Measurements from ENCODE around the gene PALM3.
A peak's percentile ranks its signal among the peaks of the same experiment; 100 is the strongest.
"Not testable (repeated sequence)": the region's sequence is repeated elsewhere in the genome, so short reads cannot be mapped to it uniquely, and the experiment has no call there.

PALM3 gene

GRCh38 chr19:14059093-14059480, 2.8 kb downstream of the PALM3 start:
- peak; percentile 59 for DNase-seq

- no peak for DNase-seq
These were observed 3.4 kb downstream of the PALM3 start for GRCh38 chr19:14058182-14059092.

DNA sequence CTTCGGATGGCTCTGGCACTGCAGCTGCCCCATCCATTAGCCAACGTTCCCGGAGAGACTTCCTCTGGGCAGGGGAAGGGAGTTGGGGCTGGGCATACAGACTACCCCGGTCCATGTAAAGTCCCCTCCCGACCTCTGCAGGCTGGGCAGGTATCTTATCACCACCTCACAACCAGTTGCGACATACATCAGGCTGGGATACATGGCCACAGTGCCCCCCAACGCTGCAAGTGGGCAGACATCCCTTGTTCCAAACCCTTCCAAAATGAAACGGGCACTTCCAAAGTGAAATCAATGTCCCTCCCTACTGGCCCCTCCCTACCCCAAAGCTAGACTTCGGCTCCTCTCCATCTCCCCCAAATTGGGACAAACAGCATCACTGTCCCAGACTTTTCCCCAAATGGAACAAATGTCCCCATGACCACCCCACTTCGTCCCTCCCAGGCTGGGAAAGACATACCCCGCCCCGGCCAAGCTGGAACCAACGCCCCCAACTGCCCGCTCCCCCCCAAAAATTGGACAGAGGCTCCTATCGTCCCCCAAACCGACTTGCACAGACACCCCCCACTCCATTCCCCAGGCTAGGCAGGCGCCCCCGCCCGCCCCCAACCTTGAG, 5.0 kb downstream of the PALM3 start:
- DNase-seq, result no peak

GRCh38 chr19:14056069-14056666, 5.7 kb downstream of the PALM3 start:
- no peak for DNase-seq

- DNase-seq, result no peak
These were observed 6.5 kb downstream of the PALM3 start for GRCh38 chr19:14055396-14055795.

DNA sequence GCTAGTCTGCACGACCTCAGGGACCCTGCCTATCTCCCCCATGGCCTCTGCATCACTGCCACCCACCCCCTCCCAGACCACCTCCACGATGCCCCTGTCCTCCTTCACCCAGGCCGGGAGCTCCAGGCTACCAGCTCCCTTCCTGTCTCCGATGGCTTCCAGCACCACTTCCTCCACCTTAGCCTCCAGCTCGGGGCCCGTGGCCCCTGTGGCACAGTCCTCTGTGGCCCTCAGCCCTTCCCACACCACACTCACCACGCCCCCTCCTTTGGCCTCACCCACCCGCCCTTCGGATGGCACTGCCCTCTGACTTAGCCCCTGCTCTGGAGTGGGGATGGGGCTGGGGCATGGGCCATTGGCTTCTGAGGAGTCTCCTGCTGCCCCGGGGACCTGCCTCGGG, 7.2 kb downstream of the PALM3 start:
- DNase-seq, result no peak

DNA sequence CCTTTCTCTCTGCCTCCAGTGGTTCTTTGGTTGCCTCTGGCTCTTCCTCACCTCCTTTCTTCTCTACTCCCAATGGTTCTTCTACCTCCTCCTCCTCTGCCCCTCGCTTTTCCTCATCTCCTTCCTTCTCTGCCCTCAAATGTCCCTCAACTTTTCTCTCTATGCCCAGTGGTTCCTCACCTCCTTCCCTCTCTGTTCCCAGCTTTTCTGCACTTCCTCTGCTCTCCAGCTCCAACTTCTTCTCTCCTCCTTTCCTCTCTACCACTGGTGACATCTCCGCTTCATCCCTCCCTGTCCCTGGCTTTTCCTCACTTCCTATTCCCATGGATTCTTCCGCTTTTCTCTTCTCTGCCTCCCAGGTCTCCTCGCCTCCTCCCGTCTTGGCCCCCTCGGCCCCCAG, 7.8 kb downstream of the PALM3 start:
- no peak for DNase-seq

- no peak for DNase-seq
These were observed 8.4 kb downstream of the PALM3 start for GRCh38 chr19:14053500-14053899.

GRCh38 chr19:14053032-14053431, 8.8 kb downstream of the PALM3 start:
- no peak for DNase-seq

DNA sequence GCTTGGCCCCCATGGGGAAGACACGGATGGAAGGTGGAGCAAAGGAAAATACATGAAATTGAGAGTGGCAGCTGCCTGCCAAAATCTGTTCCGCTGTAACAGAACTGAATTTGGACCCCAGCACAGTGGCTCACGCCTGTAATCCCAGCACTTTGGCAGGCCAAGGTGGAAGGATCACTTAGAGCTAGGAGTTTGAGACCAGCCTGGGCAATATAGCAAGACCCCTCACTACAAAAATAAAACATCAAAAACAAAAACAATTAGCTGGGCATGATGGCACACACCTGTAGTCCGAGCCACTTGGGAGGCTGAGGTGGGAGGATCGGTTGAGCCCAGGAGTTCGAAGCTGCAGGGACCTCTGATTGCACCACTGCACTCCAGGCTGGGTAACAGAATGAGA, 9.4 kb downstream of the PALM3 start:
- no peak for DNase-seq

- DNase-seq, result no peak
These were observed 9.9 kb downstream of the PALM3 start for GRCh38 chr19:14051980-14052379.

DNA sequence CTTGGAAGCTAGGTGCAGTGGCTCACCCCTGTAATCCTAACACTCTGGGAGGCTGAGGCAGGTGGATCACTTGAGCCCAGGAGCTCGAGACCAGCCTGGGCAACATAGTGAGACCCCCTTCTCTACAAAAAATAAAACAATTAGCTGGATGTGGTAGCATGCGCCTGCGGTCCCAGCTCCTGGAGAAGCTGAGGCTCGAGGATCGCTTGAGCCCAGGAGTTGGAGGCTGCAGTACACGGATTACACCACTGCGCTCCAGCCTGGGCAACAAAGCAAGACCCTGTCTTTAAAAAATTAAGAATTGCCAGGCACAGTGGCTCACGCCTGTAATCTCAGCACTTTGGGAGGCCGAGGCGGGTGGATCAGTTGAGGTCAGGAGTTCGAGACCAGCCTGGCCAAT, 10.9 kb downstream of the PALM3 start:
- DNase-seq, result not testable (repeated sequence)

DNA sequence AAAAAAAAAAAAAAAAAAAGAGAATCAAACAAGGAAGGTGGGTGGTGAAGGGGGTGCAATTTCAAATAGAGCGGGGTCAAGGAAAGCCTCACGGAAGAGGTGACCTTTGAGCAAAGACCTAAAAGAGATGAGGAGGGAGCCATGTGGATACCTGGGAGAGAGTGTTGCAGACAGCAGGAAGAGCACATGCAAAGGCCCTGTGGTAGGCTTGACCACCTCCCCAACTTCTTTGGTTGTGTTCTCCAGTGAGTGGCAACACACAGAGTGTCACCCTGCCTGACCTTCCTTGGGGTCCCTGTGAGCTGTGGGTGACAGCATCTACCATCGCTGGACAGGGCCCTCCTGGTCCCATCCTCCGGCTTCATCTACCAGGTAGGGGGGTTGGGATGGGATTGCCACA, 11.4 kb downstream of the PALM3 start:
- no peak for DNase-seq

GRCh38 chr19:14048443-14049153, 13.3 kb downstream of the PALM3 start:
- peak; percentile 80 for DNase-seq

GRCh38 chr19:14047866-14048265, 14.0 kb downstream of the PALM3 start:
- DNase-seq, result not testable (repeated sequence)

- peak; percentile 29 for DNase-seq
These were observed 18.9 kb downstream of the PALM3 start for GRCh38 chr19:14042659-14043608.

DNA sequence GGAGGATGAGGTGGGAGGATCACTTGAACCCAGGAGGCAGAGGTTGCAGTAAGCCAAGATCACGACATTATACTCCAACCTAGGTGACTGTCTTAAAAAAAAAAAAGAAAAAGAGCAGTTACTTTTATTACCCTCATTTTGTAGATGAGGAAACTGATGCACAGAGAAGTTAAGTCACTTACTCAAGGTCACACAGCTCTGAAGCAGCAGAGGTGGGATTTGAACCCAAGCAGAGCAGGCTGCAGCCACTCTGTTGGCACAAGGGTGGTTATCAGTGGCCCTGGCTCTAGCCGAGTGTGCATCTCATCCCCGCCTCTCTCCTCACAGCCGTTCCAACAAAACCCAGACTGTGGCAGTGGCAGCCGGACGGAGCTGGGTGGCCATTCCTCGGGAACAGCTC, 22.7 kb downstream of the PALM3 start:
- no peak for DNase-seq

DNA sequence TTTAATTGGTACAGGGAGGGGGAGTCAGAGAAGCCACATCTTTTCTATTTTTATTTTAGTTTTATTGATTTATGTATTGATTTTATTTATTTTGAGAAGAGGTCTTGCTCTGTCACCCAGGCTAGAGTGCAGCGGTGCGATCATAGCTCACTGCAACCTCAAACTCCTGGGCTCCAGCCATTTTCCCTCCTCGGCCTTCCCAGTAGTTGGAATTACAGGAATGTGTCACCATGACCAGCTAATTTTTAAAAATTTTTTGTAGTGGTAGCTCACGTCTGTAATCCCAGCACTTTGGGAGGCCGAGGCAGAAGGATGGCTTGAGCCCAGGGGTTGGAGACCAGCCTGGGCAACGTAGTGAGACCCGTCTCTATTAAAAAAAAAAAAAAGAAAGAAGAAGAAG, 26.2 kb downstream of the PALM3 start:
- DNase-seq, result no peak

GRCh38 chr19:14035159-14035558, 26.7 kb downstream of the PALM3 start:
- not testable (repeated sequence) for DNase-seq

DNA sequence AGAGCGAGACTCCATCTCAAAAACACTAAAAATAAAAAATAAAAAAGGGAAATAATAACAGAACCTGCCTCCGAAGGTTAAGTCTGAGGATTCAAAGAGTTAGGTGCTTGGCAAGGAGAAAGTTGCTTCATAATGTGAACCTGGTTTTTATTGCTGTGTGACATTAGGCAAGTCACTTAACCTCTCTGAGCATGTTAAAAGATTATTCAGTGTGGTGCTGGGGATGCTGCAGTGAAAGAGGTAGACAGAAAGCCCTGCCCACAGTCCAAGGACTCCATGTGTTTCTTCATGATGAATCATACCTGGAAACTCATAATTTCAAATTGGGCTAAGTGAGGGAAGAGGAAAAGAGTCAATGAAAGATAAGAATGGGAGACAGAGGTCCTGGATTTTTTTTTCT, 27.9 kb downstream of the PALM3 start:
- no peak for DNase-seq

DNA sequence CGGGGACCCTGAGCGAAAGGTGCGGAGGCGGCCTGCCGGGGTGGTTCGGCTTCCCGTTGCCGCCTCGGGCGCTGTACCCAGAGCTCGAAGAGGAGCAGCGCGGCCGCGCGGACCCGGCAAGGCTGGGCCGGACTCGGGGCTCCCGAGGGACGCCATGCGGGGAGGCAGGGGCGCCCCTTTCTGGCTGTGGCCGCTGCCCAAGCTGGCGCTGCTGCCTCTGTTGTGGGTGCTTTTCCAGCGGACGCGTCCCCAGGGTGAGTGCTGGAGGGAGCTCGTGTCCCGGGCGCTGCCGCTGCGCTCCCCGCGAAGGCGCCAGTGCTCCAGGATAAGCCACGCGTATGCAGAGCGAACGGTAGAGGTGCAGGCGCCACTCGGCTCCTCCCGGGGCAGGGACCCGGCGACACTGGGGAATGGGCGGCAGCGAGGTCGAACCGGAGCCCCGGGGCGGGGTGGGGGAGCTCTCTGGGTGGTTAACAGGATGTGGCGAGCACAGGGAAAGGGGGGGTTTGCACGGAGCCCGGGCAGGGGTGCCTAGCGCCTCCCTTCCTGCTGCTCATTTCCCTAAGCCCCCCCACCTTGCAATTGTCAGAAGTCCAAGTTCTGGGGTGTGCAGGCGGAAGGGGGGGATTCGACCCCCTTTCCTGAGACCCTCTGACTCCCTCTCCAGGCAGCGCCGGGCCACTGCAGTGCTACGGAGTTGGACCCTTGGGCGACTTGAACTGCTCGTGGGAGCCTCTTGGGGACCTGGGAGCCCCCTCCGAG, 30.0 kb downstream of the PALM3 start, which contains the start of gene IL27RA:
IL27RA (plus strand) TSS at position 44 of the 762 bp plus-strand sequence; CDS start at position 155, 111 bp downstream.
- peak; percentile 77 for DNase-seq
